ENCODE measurements around the gene LDLR. TPM values are rescaled to one million over a fixed set of nuclear protein-coding genes. Genes with fewer than 3 reads are reported as not detected.
"Not testable (repeated sequence)": the region's sequence is repeated elsewhere in the genome, so short reads cannot be mapped to it uniquely, and the experiment has no call there.

Gene LDLR
- total and polyA plus RNA-seq, 11 donors, result 4.3 to 45.9 (median 19.0) TPM

DNA sequence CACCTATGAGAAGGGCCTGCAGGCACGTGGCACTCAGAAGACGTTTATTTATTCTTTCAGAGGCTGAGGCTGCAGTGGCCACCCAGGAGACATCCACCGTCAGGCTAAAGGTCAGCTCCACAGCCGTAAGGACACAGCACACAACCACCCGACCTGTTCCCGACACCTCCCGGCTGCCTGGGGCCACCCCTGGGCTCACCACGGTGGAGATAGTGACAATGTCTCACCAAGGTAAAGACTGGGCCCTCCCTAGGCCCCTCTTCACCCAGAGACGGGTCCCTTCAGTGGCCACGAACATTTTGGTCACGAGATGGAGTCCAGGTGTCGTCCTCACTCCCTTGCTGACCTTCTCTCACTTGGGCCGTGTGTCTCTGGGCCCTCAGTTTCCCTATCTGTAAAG lies 33.9 kb downstream of the LDLR start:
- ATAC-seq (no peak), DNase-seq (no peak)
- H3K27ac ChIP-seq, result no peak overlapping the region
- H3K27me3 ChIP-seq, result no peaks in the 10 kb centered on the region
- H3K9me3 ChIP-seq, result no peaks in the 10 kb centered on the region
- peaks cover 0 to 97% (median 80%) of the 10 kb centered on the region in 9 donors for H3K36me3 ChIP-seq
- no peak overlapping the region for H3K4me3 ChIP-seq
- intact Hi-C loops (cut with DNase I), result loop anchor here in 5 of 10 donors (10.0 kb wide), 3 partner anchors 88 to 188 kb away; no protein-coding TSS in a partner anchor
- TF ChIP-seq, protein P1, sequence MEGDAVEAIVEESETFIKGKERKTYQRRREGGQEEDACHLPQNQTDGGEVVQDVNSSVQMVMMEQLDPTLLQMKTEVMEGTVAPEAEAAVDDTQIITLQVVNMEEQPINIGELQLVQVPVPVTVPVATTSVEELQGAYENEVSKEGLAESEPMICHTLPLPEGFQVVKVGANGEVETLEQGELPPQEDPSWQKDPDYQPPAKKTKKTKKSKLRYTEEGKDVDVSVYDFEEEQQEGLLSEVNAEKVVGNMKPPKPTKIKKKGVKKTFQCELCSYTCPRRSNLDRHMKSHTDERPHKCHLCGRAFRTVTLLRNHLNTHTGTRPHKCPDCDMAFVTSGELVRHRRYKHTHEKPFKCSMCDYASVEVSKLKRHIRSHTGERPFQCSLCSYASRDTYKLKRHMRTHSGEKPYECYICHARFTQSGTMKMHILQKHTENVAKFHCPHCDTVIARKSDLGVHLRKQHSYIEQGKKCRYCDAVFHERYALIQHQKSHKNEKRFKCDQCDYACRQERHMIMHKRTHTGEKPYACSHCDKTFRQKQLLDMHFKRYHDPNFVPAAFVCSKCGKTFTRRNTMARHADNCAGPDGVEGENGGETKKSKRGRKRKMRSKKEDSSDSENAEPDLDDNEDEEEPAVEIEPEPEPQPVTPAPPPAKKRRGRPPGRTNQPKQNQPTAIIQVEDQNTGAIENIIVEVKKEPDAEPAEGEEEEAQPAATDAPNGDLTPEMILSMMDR (IDR thresholded peaks at IDR 0.05), result no peak
- 89 to 94% (median 90%) methylated on average over 13 of the region's 13 CpGs for WGBS, 4 donors
- peaks cover 0 to 9% (median 2%) of the 10 kb centered on the region in 12 donors for H3K4me1 ChIP-seq

DNA sequence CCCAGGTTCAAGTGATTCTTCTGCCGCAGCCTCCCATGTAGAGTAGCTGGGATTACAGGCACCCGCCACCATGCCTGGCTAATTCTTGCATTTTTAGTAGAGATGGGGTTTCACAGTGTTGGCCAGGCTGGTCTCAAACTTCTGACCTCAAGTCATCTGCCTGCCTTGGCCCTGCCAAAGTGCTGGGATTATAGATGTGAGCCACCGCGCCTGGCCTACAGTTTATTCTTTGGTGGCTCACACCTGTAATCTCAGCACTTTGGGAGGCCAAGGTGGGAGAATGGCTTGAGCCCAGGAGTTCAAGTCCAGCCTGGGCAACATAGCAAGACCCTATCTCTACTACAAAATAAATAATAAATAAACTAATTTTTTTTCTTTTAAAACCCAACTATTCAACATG lies 34.9 kb downstream of the LDLR start:
- intact Hi-C loops (cut with DNase I), result loop anchor here in 5 of 10 donors (10.0 kb wide), 3 partner anchors 89 to 189 kb away; no protein-coding TSS in a partner anchor
- 96 to 99% (median 98%) methylated on average over 4 of the region's 4 CpGs for WGBS, 4 donors
- H3K36me3 ChIP-seq, result peaks cover 2 to 97% (median 83%) of the 10 kb centered on the region in 9 donors

DNA sequence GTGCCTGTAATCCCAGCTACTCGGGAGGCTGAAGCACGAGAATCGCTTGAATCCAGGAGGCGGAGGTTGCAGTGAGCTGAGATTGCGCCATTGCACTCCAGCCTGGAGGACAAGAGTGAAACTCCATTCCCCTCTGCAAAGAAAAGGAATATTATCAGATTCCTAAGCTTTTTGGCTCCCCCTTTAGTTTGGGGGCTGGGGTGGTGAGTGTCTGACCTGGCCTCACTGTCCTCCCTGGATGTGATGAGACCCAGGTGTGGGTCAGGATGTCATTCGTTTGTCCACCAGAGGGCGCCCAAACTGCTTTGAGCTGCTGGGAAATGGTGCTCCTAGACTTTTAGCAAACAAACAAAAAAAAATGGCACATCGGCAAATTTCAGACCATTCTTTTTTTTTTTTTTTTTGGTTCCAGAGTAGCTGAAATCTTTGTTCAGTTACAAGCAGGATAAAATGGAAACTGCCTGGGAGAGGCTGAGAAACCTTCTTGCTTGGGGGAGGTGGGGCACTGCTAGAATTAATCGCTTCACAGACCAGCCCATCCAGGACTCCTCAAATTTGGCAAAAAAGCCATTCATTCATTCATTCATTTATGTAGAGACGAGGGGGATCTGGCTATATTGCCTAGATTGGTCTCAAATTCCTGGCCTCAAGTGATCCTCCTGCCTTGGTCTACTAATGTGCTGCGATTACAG lies 36.9 kb downstream of the LDLR start:
- ATAC-seq (peak; percentile 51 to 76 (median 68)), DNase-seq (peak; percentile 70 to 87 (median 82))
- TF ChIP-seq, protein P1 (IDR thresholded peaks at IDR 0.05), result peak; percentile 67 to 88 (median 80)
- TF ChIP-seq POLR2A (IDR thresholded peaks at IDR 0.05), result no peak
- peaks cover 2 to 94% (median 80%) of the 10 kb centered on the region in 9 donors for H3K36me3 ChIP-seq
- peak overlapping the region in 1 of 12 donors; percentile 32 for H3K27ac ChIP-seq
- H3K4me1 ChIP-seq, result peaks cover 0 to 20% (median 11%) of the 10 kb centered on the region in 12 donors
- intact Hi-C loops (cut with DNase I), result loop anchor here in 9 of 10 donors (1.0 to 10.0 kb wide), 7 partner anchors 77 to 191 kb away; no protein-coding TSS in a partner anchor
- H3K9me3 ChIP-seq, result no peaks in the 10 kb centered on the region
- H3K4me3 ChIP-seq, result no peak overlapping the region
- 56 to 66% (median 62%) methylated on average over 11 of the region's 11 CpGs for WGBS, 4 donors
- H3K27me3 ChIP-seq, result no peaks in the 10 kb centered on the region

More for the DNA sequence above, 34.9 kb downstream of the LDLR start:
- H3K27ac ChIP-seq, ATAC-seq, DNase-seq, H3K27me3 ChIP-seq, H3K4me3 ChIP-seq, H3K4me1 ChIP-seq, H3K9me3 ChIP-seq: not testable (repeated sequence)

DNA sequence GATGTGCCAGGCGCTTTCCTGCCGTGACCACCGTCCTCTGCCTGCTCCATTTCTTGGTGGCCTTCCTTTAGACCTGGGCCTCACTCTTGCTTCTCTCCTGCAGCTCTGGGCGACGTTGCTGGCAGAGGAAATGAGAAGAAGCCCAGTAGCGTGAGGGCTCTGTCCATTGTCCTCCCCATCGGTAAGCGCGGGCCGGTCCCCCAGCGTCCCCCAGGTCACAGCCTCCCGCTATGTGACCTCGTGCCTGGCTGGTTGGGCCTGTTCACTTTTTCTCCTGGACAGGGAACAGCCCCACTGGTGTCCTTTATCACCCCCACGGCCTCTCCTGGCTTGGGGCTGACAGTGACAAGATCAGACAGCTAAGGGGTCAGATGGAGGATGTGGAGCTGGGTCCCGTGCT lies 38.6 kb downstream of the LDLR start:
- no peak for ATAC-seq

More for the DNA sequence above, 38.6 kb downstream of the LDLR start:
- DNase-seq, result no peak
- Histone ChIP-seq H3K36me3 (peaks cover 2 to 95% (median 82%) of the 10 kb centered on the region in 9 donors), H3K4me3 (no peak overlapping the region), H3K27me3 (no peaks in the 10 kb centered on the region), H3K4me1 (peaks cover 0 to 26% (median 12%) of the 10 kb centered on the region in 12 donors), H3K27ac (no peak overlapping the region), H3K9me3 (no peaks in the 10 kb centered on the region)
- intact Hi-C loops (cut with DNase I), result loop anchor here in 7 of 10 donors (2.0 to 10.0 kb wide), 6 partner anchors 84 to 193 kb away; no protein-coding TSS in a partner anchor
- WGBS, 4 donors, result 84 to 95% (median 93%) methylated on average over 15 of the region's 15 CpGs
- TF ChIP-seq, protein P1 (IDR thresholded peaks at IDR 0.05), result no peak
- no peak for TF ChIP-seq POLR2A (IDR thresholded peaks at IDR 0.05)

Data from heart left ventricle (tissue), 16 donors.